Measurements from ENCODE around the gene DOCK8.

- TF ChIP-seq CTCF (conservative IDR thresholded peaks at IDR 0.05) (no peak), ZFX (IDR thresholded peaks at IDR 0.05) (no peak)
These were observed 156.7 kb downstream of the DOCK8 start for GRCh38 chr9:371349-371748.

Data from C4-2B (cell line).